Liver (tissue), 9 donors: ENCODE results near the gene SOX14. TPM values are rescaled to one million over a fixed set of nuclear protein-coding genes. Genes with fewer than 3 reads are reported as not detected.

Experiments
- DNase-seq: peaks from one replicate; pipeline ENCODE4 v3.0.0-alpha.2; 2017; ENCODE audit warnings: low spot score
- H3K27ac ChIP-seq, 2 donors: one replicate each; pipeline ENCODE4 v1.7.0; 2013; ENCODE audit warnings: inconsistent platforms in 2 of 2, low read length in 2 of 2, control low read depth in 1 of 2, low read depth in 1 of 2, mild to moderate bottlenecking in 1 of 2
- H3K27me3 ChIP-seq, 4 donors: one replicate each; pipeline versions ENCODE4 v1.6.1 to v1.7.0; 2013; ENCODE audit warnings: low read length in 3 of 4, inconsistent platforms in 1 of 4, mild to moderate bottlenecking in 1 of 4, moderate library complexity in 1 of 4; ENCODE audit not compliant: control insufficient read depth in 4 of 4, insufficient read depth in 4 of 4
- H3K36me3 ChIP-seq, 4 donors: one replicate each; pipeline versions ENCODE4 v1.6.1 to v1.7.0; 2013; ENCODE audit warnings: low read length in 3 of 4, mild to moderate bottlenecking in 3 of 4, low read depth in 1 of 4, moderate library complexity in 1 of 4; ENCODE audit not compliant: control insufficient read depth in 4 of 4, insufficient read depth in 3 of 4
- H3K4me1 ChIP-seq, 4 donors: one replicate each; pipeline versions ENCODE4 v1.6.1 to v1.7.0; 2013; ENCODE audit warnings: low read length in 3 of 4, mild to moderate bottlenecking in 3 of 4, moderate library complexity in 1 of 4; ENCODE audit not compliant: control insufficient read depth in 4 of 4, insufficient read depth in 4 of 4
- H3K4me3 ChIP-seq, 3 donors: one replicate each; pipeline versions ENCODE4 v1.6.1 to v1.7.0; 2013; ENCODE audit warnings: low read length in 3 of 3, control low read depth in 1 of 3, low read depth in 1 of 3, mild to moderate bottlenecking in 1 of 3
- H3K9ac ChIP-seq, 2 donors: one replicate each; pipeline ENCODE4 v1.7.0; 2013; ENCODE audit warnings: low read length in 2 of 2, mild to moderate bottlenecking in 2 of 2, moderate library complexity in 2 of 2, control low read depth in 1 of 2, low read depth in 1 of 2
- H3K9me3 ChIP-seq, 4 donors: one replicate each; pipeline versions ENCODE4 v1.6.1 to v1.7.0; 2013; ENCODE audit warnings: low read length in 3 of 4; ENCODE audit not compliant: control insufficient read depth in 4 of 4
- EGR1 ChIP-seq, 2 donors: IDR thresholded peaks; 2 replicates each; pipeline ENCODE4 v1.6.1; 2016 to 2018; ENCODE audit warnings: antibody characterized with exemption in 2 of 2, low read depth in 2 of 2
- FOXA1 ChIP-seq: IDR thresholded peaks from 2 replicates; pipeline ENCODE4 v1.6.1; 2016; ENCODE audit warnings: antibody characterized with exemption
- FOXA2 ChIP-seq: IDR thresholded peaks from 2 replicates; pipeline ENCODE4 v1.6.1; 2016; ENCODE audit warnings: antibody characterized with exemption
- GABPA ChIP-seq, 2 donors: IDR thresholded peaks in 1 of 2; conservative IDR thresholded peaks in 1 of 2; 2 replicates each; pipeline ENCODE4 v1.6.1; 2016; ENCODE audit warnings: antibody characterized with exemption in 2 of 2, mild to moderate bottlenecking in 1 of 2, moderate library complexity in 1 of 2
- HNF4A ChIP-seq, 2 donors: conservative IDR thresholded peaks; 2 replicates each; pipeline ENCODE4 v1.6.1; 2016; ENCODE audit warnings: antibody characterized with exemption in 2 of 2, mild to moderate bottlenecking in 2 of 2
- JUND ChIP-seq, 2 donors: IDR thresholded peaks; 2 replicates each; pipeline ENCODE4 v1.6.1; 2016; ENCODE audit warnings: antibody characterized with exemption in 2 of 2
- NR2F2 ChIP-seq: IDR thresholded peaks from 2 replicates; pipeline ENCODE4 v1.6.1; 2016; ENCODE audit warnings: antibody characterized with exemption
- RAD21 ChIP-seq, 2 donors: IDR thresholded peaks; 2 replicates each; pipeline ENCODE4 v1.6.1; 2016; ENCODE audit warnings: antibody characterized with exemption in 2 of 2, mild to moderate bottlenecking in 2 of 2
- RXRA ChIP-seq, 2 donors: IDR thresholded peaks; 2 replicates each; pipeline ENCODE4 v1.6.1; 2017 to 2018; ENCODE audit warnings: antibody characterized with exemption in 2 of 2, mild to moderate bottlenecking in 1 of 2
- TAF1 ChIP-seq: conservative IDR thresholded peaks from 2 replicates; pipeline ENCODE4 v1.6.1; 2016; ENCODE audit warnings: antibody characterized with exemption, mild to moderate bottlenecking
- YY1 ChIP-seq: IDR thresholded peaks from 2 replicates; pipeline ENCODE4 v1.6.1; 2016; ENCODE audit warnings: antibody characterized with exemption, mild to moderate bottlenecking
- ZBTB33 ChIP-seq: IDR thresholded peaks from 2 replicates; pipeline ENCODE4 v1.6.1; 2016; ENCODE audit warnings: antibody characterized with exemption
- WGBS: extraction: QIAGEN DNeasy Blood & Tissue Kit; methylation state at CpG from one replicate; pipeline ENCODE4 v1.1.7; 2013; 5-methylcytosine and 5-hydroxymethylcytosine counted together
- polyA plus RNA-seq, 2 donors: library from polyadenylated mRNA; stranded (reverse) in 1 of 2; unstranded in 1 of 2; fragments of 200-250 nt in 1 of 2; fragments of >200 nt in 1 of 2; fragmentation: Nextera tagmentation in 1 of 2; extraction: Ambion mirVana in 1 of 2; gene quantifications; one replicate each; pipeline versions ENCODE4 v1.2.1 to v1.2.3, GENCODE V29; 2013 to 2015
- total RNA-seq, 2 donors: library from RNA; depleted of rRNA; stranded (reverse); fragments of >200 nt; gene quantifications; one replicate each; pipeline ENCODE4 v1.2.3, GENCODE V29; 2014
- TF ChIP-seq, protein P1 (sequence below): fragments of 150-350 bp; IDR thresholded peaks from 2 replicates; pipeline ENCODE4 v1.5.1; 2017; ENCODE audit warnings: improper control_type of control experiment, low read depth, low read length; ENCODE audit not compliant: missing input control
- donor health status: healthy.
- donor health status: healthy.
- donor health status: healthy.
- donor health status: healthy.
- donor health status: healthy.

SOX14 gene
- total and polyA plus RNA-seq, 4 donors = not detected

DNA sequence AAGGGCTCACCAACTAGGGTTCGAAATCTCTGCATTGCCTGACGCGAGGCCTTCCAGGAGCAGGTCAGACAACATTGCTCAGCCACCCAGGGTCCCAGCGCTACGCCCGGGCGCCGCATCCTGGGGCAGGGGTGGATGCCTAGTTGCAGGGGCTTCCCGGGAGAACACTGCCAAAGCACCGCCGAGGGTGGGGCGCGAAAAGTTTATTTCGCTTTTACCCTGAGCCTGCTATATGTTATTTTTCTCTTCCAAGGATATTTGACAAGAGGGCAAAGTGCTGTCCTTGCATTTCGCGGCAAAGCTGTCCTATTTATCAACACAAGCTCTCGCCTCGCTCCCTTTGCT lies 549 bp upstream of the SOX14 start:
- 3% methylated on average over 18 of the region's 18 CpGs for WGBS
- H3K27me3 ChIP-seq = peaks cover 9 to 31% (median 28%) of the 10 kb centered on the region in 4 donors
- peaks cover 17 to 35% (median 23%) of the 10 kb centered on the region in 4 donors for H3K4me1 ChIP-seq
- TF ChIP-seq EGR1 (IDR thresholded peaks at IDR 0.05; ENCODE audit: low read depth in 2 of 2) = no peak
- H3K9me3 ChIP-seq = no peaks in the 10 kb centered on the region
- H3K36me3 ChIP-seq = no peaks in the 10 kb centered on the region
- peak overlapping the region in 1 of 3 donors; percentile 33 for H3K4me3 ChIP-seq
- DNase-seq = no peak
- H3K9ac ChIP-seq = no peak overlapping the region
- H3K27ac ChIP-seq = no peak overlapping the region

- no peaks in the 10 kb centered on the region for H3K36me3 ChIP-seq
- H3K27ac ChIP-seq = no peak overlapping the region
- TF ChIP-seq JUND (IDR thresholded peaks at IDR 0.05) (no peak), TAF1 (no peak), EGR1 (IDR thresholded peaks at IDR 0.05; ENCODE audit: low read depth in 2 of 2) (no peak)
- 7% methylated on average over 58 of the region's 58 CpGs for WGBS
- H3K9me3 ChIP-seq = no peaks in the 10 kb centered on the region
- no peak for DNase-seq
- H3K4me3 ChIP-seq = peak overlapping the region in 1 of 3 donors; percentile 33
- H3K4me1 ChIP-seq = peaks cover 20 to 42% (median 29%) of the 10 kb centered on the region in 4 donors
- peaks cover 12 to 41% (median 34%) of the 10 kb centered on the region in 4 donors for H3K27me3 ChIP-seq
- H3K9ac ChIP-seq = no peak overlapping the region
These were observed 621 bp downstream of the SOX14 start for GRCh38 chr3:137764563-137765309.

- no peak for DNase-seq
- peaks cover 20 to 43% (median 30%) of the 10 kb centered on the region in 4 donors for H3K4me1 ChIP-seq
- no peak for TF ChIP-seq NR2F2
- no peaks in the 10 kb centered on the region for H3K9me3 ChIP-seq
- H3K9ac ChIP-seq = no peak overlapping the region
- H3K27ac ChIP-seq = no peak overlapping the region
- 4% methylated on average over 27 of the region's 27 CpGs for WGBS
- H3K36me3 ChIP-seq = no peaks in the 10 kb centered on the region
- H3K4me3 ChIP-seq = no peak overlapping the region
- peaks cover 12 to 46% (median 33%) of the 10 kb centered on the region in 4 donors for H3K27me3 ChIP-seq
These were observed 1.4 kb downstream of the SOX14 start for GRCh38 chr3:137765310-137766033.

DNA sequence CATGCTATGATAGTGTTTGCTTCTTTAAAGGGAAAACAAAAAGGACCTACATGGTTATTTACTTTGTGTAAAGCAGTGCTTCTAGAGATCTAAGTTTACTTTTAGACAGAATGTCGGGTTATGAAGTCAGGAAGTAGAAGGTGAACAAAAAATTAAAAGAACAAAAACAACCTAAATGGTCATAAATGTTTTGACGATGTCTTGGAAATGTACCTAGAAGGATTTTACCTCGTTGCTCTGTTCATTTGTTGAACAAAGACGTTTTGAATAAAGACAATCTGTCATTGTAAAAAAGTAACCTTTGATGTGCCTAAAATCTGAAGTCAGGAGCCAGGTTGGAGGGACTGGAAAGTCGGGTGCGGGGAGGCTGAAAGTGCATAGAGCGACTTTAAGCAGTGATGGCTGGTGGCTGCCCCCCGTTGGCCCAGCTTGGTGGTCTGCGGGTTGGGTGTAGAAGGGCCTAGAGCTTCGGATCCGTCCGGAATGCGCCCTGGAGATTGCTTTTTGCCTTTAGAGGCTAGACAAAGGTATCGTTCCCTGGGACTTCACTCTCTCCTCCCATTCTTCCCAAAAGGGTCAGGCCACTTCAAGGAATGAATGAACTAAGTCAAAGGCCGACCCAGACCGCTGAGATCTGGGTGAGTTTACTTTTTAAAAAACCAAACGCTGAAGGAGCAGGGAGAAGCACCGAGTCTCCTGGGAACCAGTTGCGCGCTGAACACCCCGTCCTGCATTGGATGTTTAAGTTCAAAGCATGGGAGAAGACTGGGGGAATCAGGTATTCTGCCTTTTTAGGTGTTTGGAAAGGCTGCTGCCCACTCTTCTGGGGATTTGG lies 2.1 kb downstream of the SOX14 start:
- H3K36me3 ChIP-seq = no peaks in the 10 kb centered on the region
- peaks cover 12 to 46% (median 33%) of the 10 kb centered on the region in 4 donors for H3K27me3 ChIP-seq
- H3K9me3 ChIP-seq = no peaks in the 10 kb centered on the region
- H3K9ac ChIP-seq = no peak overlapping the region
- H3K27ac ChIP-seq = no peak overlapping the region
- DNase-seq = no peak
- 5% methylated on average over 21 of the region's 21 CpGs for WGBS
- no peak overlapping the region for H3K4me3 ChIP-seq
- TF ChIP-seq RAD21 (IDR thresholded peaks at IDR 0.05) (no peak), ZBTB33 (no peak), TAF1 (no peak), FOXA1 (no peak), HNF4A (conservative IDR thresholded peaks at IDR 0.05) (no peak), EGR1 (IDR thresholded peaks at IDR 0.05; ENCODE audit: low read depth in 2 of 2) (no peak), RXRA (IDR thresholded peaks at IDR 0.05) (no peak), JUND (IDR thresholded peaks at IDR 0.05) (no peak), YY1 (no peak), FOXA2 (no peak), GABPA (IDR thresholded peaks at IDR 0.05 in 1 of 2, conservative IDR thresholded peaks at IDR 0.05 in 1 of 2) (no peak)
- TF ChIP-seq, protein P1, sequence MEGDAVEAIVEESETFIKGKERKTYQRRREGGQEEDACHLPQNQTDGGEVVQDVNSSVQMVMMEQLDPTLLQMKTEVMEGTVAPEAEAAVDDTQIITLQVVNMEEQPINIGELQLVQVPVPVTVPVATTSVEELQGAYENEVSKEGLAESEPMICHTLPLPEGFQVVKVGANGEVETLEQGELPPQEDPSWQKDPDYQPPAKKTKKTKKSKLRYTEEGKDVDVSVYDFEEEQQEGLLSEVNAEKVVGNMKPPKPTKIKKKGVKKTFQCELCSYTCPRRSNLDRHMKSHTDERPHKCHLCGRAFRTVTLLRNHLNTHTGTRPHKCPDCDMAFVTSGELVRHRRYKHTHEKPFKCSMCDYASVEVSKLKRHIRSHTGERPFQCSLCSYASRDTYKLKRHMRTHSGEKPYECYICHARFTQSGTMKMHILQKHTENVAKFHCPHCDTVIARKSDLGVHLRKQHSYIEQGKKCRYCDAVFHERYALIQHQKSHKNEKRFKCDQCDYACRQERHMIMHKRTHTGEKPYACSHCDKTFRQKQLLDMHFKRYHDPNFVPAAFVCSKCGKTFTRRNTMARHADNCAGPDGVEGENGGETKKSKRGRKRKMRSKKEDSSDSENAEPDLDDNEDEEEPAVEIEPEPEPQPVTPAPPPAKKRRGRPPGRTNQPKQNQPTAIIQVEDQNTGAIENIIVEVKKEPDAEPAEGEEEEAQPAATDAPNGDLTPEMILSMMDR = no peak
- peaks cover 20 to 51% (median 33%) of the 10 kb centered on the region in 4 donors for H3K4me1 ChIP-seq
